GM12892 (cell line): ENCODE data around the gene TEKT3.

Source experiments
- DNase-seq: peaks from one replicate; pipeline ENCODE4 v3.0.0; 2011; ENCODE audit not compliant: insufficient read length
- FAIRE-seq: peaks from 2 replicates; lab custom pipeline; 2011; peaks lifted over from hg19 to GRCh38; lab: Jason Lieb, UNC
- POLR2A ChIP-seq: IDR thresholded peaks from 2 replicates; pipeline ENCODE4 v1.6.1; 2011; ENCODE audit warnings: low read depth, low read length, control low read depth
- POLR2AphosphoS5 ChIP-seq: IDR thresholded peaks from 2 replicates; pipeline ENCODE4 v1.6.1; 2011; ENCODE audit warnings: low read depth, low read length, control low read depth
- TAF1 ChIP-seq: IDR thresholded peaks from 2 replicates; pipeline ENCODE4 v1.6.1; 2011; ENCODE audit warnings: low read depth, mild to moderate bottlenecking, control low read depth, low read length, borderline replicate concordance

TEKT3 gene

GRCh38 chr17:15284537-15284936 is 56.9 kb downstream of the TEKT3 start:
- FAIRE-seq (no peak), DNase-seq (no peak)
- TF ChIP-seq TAF1 (no peak), POLR2A (no peak), POLR2AphosphoS5 (no peak)

- DNase-seq (no peak), FAIRE-seq (no peak)
- TF ChIP-seq POLR2AphosphoS5, result no peak
- no peak for TF ChIP-seq POLR2A
- no peak for TF ChIP-seq TAF1
Observed at GRCh38 chr17:15284107-15284506, 57.3 kb downstream of the TEKT3 start.

- TF ChIP-seq POLR2AphosphoS5 (no peak), POLR2A (no peak), TAF1 (no peak)
- no peak for FAIRE-seq
Observed at GRCh38 chr17:15281909-15282308, 59.5 kb downstream of the TEKT3 start.

GRCh38 chr17:15278924-15279477 is 62.4 kb downstream of the TEKT3 start:
- FAIRE-seq (no peak), DNase-seq (no peak)
- TF ChIP-seq POLR2A, result no peak
- no peak for TF ChIP-seq POLR2AphosphoS5
- TF ChIP-seq TAF1, result no peak

More at GRCh38 chr17:15281909-15282308, 59.5 kb downstream of the TEKT3 start:
- no peak for DNase-seq

- no peak for TF ChIP-seq TAF1
- no peak for TF ChIP-seq POLR2AphosphoS5
- TF ChIP-seq POLR2A, result no peak
- FAIRE-seq, result no peak
- DNase-seq, result no peak
Observed at GRCh38 chr17:15278380-15278779, 63.0 kb downstream of the TEKT3 start.

GRCh38 chr17:15274017-15274416 is 67.4 kb downstream of the TEKT3 start:
- TF ChIP-seq POLR2A, result no peak
- no peak for TF ChIP-seq POLR2AphosphoS5
- TF ChIP-seq TAF1, result no peak
- no peak for FAIRE-seq
- no peak for DNase-seq

GRCh38 chr17:15273141-15273793 is 68.1 kb downstream of the TEKT3 start:
- DNase-seq (no peak), FAIRE-seq (no peak)
- TF ChIP-seq POLR2A (no peak), TAF1 (no peak)

GRCh38 chr17:15271741-15272140 is 69.7 kb downstream of the TEKT3 start:
- TF ChIP-seq POLR2A (no peak), TAF1 (no peak), POLR2AphosphoS5 (no peak)
- FAIRE-seq (no peak), DNase-seq (no peak)

GRCh38 chr17:15270628-15271381 is 70.6 kb downstream of the TEKT3 start:
- TF ChIP-seq TAF1 (no peak), POLR2A (no peak), POLR2AphosphoS5 (no peak)
- DNase-seq, result no peak
- no peak for FAIRE-seq

GRCh38 chr17:15269780-15270089 is 71.7 kb downstream of the TEKT3 start:
- TF ChIP-seq POLR2A, result no peak
- TF ChIP-seq TAF1, result no peak
- TF ChIP-seq POLR2AphosphoS5, result no peak
- no peak for FAIRE-seq
- DNase-seq, result no peak

GRCh38 chr17:15269087-15269779 is 72.2 kb downstream of the TEKT3 start:
- DNase-seq (no peak), FAIRE-seq (no peak)
- no peak for TF ChIP-seq POLR2A
- no peak for TF ChIP-seq POLR2AphosphoS5
- no peak for TF ChIP-seq TAF1
